Measurements from ENCODE around the gene FMNL3. TPM values are rescaled to one million over a fixed set of nuclear protein-coding genes. Genes with fewer than 3 reads are reported as not detected.

Gene FMNL3
- total RNA-seq, 1 experiment from 2014 or later: 0.58 TPM

- BruUV-seq (replicated peaks): no TSS peak
- Mint-ChIP-seq H3K27ac (ENCODE audit: low read depth, unreplicated experiment) (no peak overlapping the region), H3K36me3 (ENCODE audit: insufficient read depth, unreplicated experiment) (no peaks in the 10 kb centered on the region), H3K27me3 (ENCODE audit: insufficient read depth, unreplicated experiment) (peaks cover 71% of the 10 kb centered on the region), H3K4me1 (ENCODE audit: insufficient read depth, unreplicated experiment) (peaks cover 5% of the 10 kb centered on the region), H3K9me3 (ENCODE audit: unreplicated experiment) (no peaks in the 10 kb centered on the region), H3K4me3 (ENCODE audit: unreplicated experiment) (peak overlapping the region; percentile 50)
- CTCF ChIA-PET: interaction anchor here (0.6 to 1.8 kb wide), 11 partner anchors 9 to 155 kb away, joined by 3 to 7 read pairs (median 3); no protein-coding TSS in a partner anchor
- intact Hi-C loops (cut with micrococcal nuclease): loop anchor here (1.0 to 2.0 kb wide), 2 partner anchors 63 to 71 kb away; no protein-coding TSS in a partner anchor
- no peak for DNase-seq (ENCODE audit: unreplicated experiment)
- POLR2A ChIA-PET: interaction anchor here (0.7 to 1.3 kb wide), 3 partner anchors 34 to 85 kb away, joined by 3 to 7 read pairs (median 4); partner anchors contain the start of gene TMBIM6
- no peak for TF ChIP-seq CTCF (IDR thresholded peaks at IDR 0.05; ENCODE audit: unreplicated experiment)
Measured at GRCh38 chr12:49707812-49708147, 575 bp upstream of the FMNL3 start.

- TF ChIP-seq CTCF (IDR thresholded peaks at IDR 0.05; ENCODE audit: unreplicated experiment): no peak
- Mint-ChIP-seq H3K4me1 (ENCODE audit: insufficient read depth, unreplicated experiment) (peaks cover 5% of the 10 kb centered on the region), H3K27ac (ENCODE audit: low read depth, unreplicated experiment) (no peak overlapping the region), H3K36me3 (ENCODE audit: insufficient read depth, unreplicated experiment) (no peaks in the 10 kb centered on the region), H3K9me3 (ENCODE audit: unreplicated experiment) (no peaks in the 10 kb centered on the region), H3K4me3 (ENCODE audit: unreplicated experiment) (peak overlapping the region; percentile 50), H3K27me3 (ENCODE audit: insufficient read depth, unreplicated experiment) (peaks cover 59% of the 10 kb centered on the region)
- POLR2A ChIA-PET: interaction anchor here (0.7 to 1.0 kb wide), 3 partner anchors 16 to 83 kb away, joined by 3 to 6 read pairs (median 3); partner anchors contain the start of gene PRPF40B
- no TSS peak for BruUV-seq (replicated peaks)
- CTCF ChIA-PET: interaction anchor here (0.7 to 0.8 kb wide), 3 partner anchors 63 to 1986 kb away, joined by 3 read pairs; no protein-coding TSS in a partner anchor
- intact Hi-C loops (cut with micrococcal nuclease): loop anchor here (1.0 to 2.0 kb wide), 2 partner anchors 62 to 70 kb away; no protein-coding TSS in a partner anchor
- no peak for DNase-seq (ENCODE audit: unreplicated experiment)
Measured at GRCh38 chr12:49706351-49707127, 666 bp downstream of the FMNL3 start.

- Mint-ChIP-seq H3K4me3 (ENCODE audit: unreplicated experiment) (peak overlapping the region; percentile 46), H3K9me3 (ENCODE audit: unreplicated experiment) (no peaks in the 10 kb centered on the region), H3K27me3 (ENCODE audit: insufficient read depth, unreplicated experiment) (peaks cover 50% of the 10 kb centered on the region), H3K27ac (ENCODE audit: low read depth, unreplicated experiment) (no peak overlapping the region), H3K4me1 (ENCODE audit: insufficient read depth, unreplicated experiment) (peaks cover 5% of the 10 kb centered on the region), H3K36me3 (ENCODE audit: insufficient read depth, unreplicated experiment) (no peaks in the 10 kb centered on the region)
- no peak for TF ChIP-seq CTCF (IDR thresholded peaks at IDR 0.05; ENCODE audit: unreplicated experiment)
- no peak for DNase-seq (ENCODE audit: unreplicated experiment)
- CTCF ChIA-PET: interaction anchor here (0.7 to 1.0 kb wide), 6 partner anchors 12 to 1987 kb away, joined by 3 to 4 read pairs (median 3); no protein-coding TSS in a partner anchor
- POLR2A ChIA-PET: interaction anchor here (0.7 to 0.9 kb wide), 3 partner anchors 9 to 35 kb away, joined by 3 read pairs; no protein-coding TSS in a partner anchor
- no TSS peak for BruUV-seq (replicated peaks)
- intact Hi-C loops (cut with micrococcal nuclease): loop anchor here (2.0 kb wide), 1 partner anchor 69 kb away; no protein-coding TSS in a partner anchor
Measured at GRCh38 chr12:49705479-49706134, 1.6 kb downstream of the FMNL3 start.

All from MCF 10A (cell line).